NCI-H2171 treated with DMSO at 0.1 percent for 48 hours (cell line): ENCODE data around the gene STK32B.

ENCODE experiments used
- DNase-seq: peaks from one replicate; lab custom pipeline; 2025; lab: John Stamatoyannopoulos, UW

STK32B gene

DNA sequence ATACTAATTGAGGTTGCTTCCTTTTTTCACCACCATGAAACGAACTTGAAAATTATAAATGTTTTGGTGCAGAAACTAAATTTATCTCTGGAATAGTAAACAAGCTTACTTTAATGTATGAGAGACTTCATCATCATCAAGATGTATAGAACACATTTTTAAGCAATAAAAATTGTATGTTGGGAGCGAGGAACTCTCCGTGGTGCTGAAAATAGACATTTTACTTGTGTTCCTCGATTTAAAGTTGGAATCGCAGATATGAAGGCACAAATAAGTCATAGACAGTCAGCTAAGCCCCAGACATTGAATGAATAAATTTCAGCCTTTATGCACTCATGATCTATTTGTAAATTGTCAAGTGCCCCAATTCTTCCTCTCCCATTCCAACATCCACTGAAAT is 310.7 kb downstream of the STK32B start:
- DNase-seq = no peak

DNA sequence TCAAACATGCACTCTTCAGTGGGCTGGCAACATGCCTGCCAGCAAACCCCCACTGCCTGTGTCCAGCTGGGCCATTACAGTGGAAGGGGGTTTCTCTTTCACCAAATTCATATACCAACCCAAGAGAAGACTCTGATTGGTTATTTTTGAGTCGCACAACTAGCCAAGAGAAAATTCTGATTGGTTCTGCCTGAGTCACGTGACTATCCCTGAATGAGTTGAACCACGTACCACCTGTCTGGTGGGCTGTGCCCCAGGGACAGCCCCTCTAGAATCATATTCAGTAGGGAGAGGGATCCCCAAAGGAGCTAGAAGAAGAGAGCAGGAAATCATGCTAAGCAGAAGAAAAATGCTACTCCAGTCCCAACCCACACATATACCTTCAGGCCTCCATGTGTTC is 313.1 kb downstream of the STK32B start:
- DNase-seq = no peak

GRCh38 chr4:5365071-5366008 is 314.1 kb downstream of the STK32B start:
- no peak for DNase-seq

DNA sequence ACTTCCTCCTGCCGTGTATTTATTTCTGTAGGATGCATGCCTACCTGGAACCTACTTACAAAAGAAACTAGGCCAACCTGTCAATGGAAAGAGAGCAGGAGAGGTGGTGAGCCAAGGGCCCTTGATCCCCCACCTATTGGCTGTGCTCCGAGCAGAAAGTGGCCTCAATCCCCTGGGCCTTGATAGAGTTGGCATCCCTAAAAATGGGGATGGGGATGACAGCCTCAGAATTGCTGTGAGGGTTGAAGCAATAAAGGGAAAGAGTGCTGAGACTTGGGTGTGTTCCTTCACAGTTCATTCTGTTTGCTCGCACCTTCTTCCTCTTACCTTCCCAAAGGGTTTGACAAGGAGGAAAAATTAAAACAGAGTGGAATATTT is 314.7 kb downstream of the STK32B start:
- no peak for DNase-seq

DNA sequence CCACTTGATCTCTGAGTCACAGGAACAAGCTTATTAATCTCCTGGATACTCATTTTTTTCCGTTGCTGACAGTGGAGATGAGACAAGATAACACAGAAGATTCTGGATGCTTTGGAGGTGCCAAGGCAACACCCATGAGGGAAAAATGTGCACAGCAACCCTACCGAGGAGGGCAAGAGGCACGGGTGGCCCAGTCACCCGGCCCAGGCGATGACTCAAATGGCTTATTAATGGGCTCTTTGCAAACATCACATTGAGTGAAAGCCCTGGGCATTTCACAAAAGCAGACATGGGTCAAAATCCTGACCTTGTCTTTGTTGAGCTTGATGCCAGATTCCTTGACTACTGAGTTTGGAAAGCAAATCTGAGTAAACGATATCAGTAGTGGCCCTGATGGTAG is 315.1 kb downstream of the STK32B start:
- DNase-seq = no peak

DNA sequence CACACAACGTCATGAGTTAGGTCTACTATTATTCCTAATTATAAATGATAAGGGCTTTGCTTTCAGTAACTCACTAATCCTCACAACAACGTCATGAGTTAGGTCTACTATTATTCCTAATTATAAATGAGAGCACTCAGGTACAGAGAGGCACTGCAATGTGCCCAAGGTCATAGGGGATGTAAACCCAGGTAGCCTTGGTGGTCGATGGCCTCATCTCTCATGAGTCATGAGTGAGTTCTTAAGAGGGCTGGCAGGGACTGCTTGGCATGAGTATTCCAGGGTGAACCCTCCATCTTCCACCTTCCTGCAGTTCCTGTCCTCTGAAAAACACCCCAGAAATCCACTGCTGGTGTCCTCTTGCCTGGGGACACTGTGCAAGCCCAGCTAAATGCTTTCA is 317.1 kb downstream of the STK32B start:
- DNase-seq = no peak

DNA sequence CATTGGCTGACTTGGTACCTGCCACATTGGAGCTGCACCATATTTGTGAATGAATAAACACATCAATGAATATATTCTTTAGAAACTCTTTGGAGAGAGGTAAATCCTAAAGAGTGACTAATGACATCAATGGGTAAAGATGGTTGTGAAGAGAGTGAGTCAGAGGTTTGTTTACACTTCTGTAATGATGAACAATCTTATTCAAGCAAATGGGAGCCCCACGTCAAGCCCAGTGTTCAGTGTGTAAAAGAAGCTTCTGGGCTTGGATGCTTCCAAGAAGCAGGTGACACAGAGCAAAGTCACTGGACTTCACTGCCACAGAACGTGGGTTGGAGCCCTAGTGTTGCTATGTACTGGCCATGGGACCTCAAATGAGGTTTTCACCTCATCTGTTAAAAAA is 319.0 kb downstream of the STK32B start:
- DNase-seq = no peak

DNA sequence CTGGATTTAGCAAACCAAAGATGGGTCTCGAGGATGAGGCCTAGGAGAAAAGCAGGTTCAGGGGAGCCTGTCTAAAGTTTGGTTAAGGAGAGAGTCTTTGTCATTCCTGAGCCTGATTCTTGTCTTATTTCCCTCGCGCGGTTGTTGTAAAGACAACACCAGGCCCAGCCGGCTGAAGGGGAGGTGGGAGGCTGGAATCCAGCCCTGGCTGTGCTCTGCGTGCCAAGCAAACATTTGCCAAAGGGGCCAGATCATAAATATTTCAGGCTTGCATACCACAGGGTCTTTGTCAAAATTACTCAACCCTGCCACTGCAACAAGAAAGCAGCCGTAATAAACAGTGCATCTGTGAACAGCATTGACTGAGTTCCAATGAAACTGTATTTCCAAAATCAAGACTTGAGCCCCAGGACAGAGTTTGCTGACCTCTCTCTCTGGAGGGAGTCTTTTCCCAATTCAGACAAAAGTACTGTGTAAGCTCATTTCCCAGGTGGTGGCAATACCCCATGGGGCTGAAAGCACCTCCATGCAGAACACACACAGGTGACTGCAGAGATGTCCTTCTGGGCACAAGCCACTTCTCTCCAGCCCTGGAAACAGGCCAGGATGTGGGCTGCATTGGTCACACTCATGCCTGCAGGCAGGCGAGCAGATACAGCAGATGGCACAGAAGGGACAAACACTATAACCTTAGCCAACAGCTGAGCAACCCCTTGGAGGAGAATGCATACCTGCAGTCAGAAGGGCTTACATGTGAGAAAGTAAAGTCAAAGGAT is 320.3 kb downstream of the STK32B start:
- DNase-seq = no peak

GRCh38 chr4:5372198-5372597 is 320.9 kb downstream of the STK32B start:
- no peak for DNase-seq

- DNase-seq = no peak
These were observed 322.0 kb downstream of the STK32B start for GRCh38 chr4:5373327-5373726.

- no peak for DNase-seq
These were observed 323.3 kb downstream of the STK32B start for GRCh38 chr4:5374592-5374991.

DNA sequence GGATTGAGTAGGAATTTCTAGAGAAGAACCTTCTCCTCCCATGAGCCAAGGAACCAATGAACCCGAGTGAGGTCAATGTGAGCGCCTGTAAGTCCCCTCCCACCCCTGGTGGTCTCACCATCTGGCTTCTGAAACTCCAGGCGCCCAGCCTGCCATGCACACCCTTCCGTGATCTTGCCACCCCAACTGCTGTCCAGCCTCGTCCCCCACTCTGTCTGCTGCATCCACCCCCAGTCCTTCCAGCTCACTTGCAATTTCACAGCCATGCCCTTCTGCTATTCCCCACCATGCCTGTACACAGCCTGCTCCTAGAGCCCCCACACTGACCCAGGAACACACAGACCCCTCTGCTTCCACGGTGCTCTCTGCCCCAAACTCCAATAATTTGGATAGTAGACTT is 323.7 kb downstream of the STK32B start:
- no peak for DNase-seq

- DNase-seq = no peak
These were observed 324.7 kb downstream of the STK32B start for GRCh38 chr4:5376015-5376414.

- no peak for DNase-seq
These were observed 326.7 kb downstream of the STK32B start for GRCh38 chr4:5378002-5378401.

DNA sequence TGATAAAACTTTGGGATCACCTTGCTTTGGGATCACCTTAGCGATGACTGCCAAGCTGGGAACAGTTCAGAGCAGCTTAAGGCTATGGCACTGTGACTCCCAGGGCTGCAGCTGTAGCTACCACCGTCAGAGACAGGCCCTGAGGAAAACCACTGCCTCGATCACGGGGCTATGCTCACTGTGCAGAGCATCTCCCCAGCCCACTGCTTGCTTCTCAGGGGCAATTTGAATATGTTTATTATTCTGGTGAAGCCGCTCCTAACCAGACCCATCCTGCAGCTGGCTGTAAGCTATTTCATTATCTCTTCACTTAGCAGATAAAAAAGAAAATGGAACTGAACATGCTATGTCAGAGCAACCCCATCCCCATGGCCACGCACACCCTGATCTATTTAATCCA is 328.6 kb downstream of the STK32B start:
- no peak for DNase-seq

DNA sequence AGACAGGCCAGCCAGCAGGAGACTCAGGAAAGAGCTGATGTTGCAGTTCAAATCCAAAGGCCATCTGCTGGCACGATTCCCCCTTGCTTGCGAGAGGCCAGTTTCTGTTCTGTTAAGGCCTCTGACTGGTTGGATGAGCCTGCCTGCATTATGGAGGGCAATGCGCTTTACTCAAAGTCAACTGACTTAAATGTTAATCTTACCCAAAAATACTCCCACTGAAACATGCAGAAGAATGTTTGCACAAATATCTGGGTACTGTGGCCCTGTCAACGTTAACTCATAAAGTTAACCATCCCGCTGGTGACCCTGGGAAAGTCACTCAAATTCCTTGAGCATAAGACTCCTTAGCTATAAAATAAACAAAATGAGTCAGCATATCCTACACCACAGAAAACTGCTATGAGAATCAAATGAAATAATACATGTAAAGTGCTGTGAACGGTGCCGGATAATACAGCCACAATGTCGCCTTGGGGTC is 330.7 kb downstream of the STK32B start:
- DNase-seq = no peak

- no peak for DNase-seq
These were observed 332.1 kb downstream of the STK32B start for GRCh38 chr4:5383191-5383980.

- DNase-seq = no peak
These were observed 334.5 kb downstream of the STK32B start for GRCh38 chr4:5385741-5386311.

DNA sequence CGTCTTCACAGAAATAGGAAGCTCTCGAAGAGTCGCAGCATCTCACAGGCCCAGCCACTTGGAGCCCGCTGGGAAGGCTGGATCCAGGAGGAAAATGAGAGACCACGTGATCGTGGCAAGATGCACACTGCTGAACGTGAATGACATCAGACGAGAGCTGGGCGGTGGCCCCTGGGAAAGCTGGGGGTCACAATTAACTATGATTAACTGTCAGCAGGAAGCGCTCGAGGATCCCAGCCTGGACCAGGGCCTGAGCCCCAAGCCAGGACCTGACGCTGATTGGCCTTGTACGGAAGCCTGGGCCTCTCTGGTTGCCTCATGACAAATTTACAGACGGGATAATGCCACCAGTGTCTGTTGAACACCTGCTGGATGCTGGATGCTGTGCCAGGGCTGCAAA is 335.6 kb downstream of the STK32B start:
- no peak for DNase-seq

- no peak for DNase-seq
These were observed 336.2 kb downstream of the STK32B start for GRCh38 chr4:5387457-5387856.

- no peak for DNase-seq
These were observed 338.6 kb downstream of the STK32B start for GRCh38 chr4:5389756-5390310.

- no peak for DNase-seq
These were observed 340.2 kb downstream of the STK32B start for GRCh38 chr4:5391492-5391891.
